PC-9 (cell line): Measurements from ENCODE around the gene SLC27A2.

Experiments
- EZH2 ChIP-seq: fragments of 200-600 bp; sonication (generic); IDR thresholded peaks from 2 replicates; pipeline ENCODE4 v1.8.0; 2017; ENCODE audit warnings: antibody characterized with exemption, low read depth
- TF ChIP-seq, protein P1 (sequence below): fragments of 200-600 bp; sonication (generic); conservative IDR thresholded peaks from 2 replicates; pipeline ENCODE4 v1.6.1; 2017; ENCODE audit warnings: mixed run types, antibody characterized with exemption, mild to moderate bottlenecking, moderate library complexity

DNA sequence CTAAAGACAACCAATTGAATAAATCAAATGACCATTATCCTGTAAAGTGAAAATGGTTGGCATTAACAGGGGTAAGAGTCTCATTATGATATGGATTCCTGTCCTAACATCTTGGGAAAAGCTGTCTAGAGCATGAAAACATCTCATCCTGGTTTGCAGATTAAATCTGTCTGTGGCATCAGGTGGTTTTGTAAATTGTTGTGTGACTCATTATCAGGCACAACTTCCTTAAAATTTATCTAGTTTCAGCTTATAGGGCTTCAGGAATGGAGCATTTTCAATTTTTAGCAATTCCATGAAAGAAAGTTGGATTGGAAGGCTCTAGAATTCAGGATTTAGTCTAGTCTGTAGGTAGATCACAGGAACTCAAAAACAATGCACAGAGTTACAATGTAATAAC is 31.1 kb upstream of the SLC27A2 start:
- TF ChIP-seq, protein P1, sequence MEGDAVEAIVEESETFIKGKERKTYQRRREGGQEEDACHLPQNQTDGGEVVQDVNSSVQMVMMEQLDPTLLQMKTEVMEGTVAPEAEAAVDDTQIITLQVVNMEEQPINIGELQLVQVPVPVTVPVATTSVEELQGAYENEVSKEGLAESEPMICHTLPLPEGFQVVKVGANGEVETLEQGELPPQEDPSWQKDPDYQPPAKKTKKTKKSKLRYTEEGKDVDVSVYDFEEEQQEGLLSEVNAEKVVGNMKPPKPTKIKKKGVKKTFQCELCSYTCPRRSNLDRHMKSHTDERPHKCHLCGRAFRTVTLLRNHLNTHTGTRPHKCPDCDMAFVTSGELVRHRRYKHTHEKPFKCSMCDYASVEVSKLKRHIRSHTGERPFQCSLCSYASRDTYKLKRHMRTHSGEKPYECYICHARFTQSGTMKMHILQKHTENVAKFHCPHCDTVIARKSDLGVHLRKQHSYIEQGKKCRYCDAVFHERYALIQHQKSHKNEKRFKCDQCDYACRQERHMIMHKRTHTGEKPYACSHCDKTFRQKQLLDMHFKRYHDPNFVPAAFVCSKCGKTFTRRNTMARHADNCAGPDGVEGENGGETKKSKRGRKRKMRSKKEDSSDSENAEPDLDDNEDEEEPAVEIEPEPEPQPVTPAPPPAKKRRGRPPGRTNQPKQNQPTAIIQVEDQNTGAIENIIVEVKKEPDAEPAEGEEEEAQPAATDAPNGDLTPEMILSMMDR: no peak
- TF ChIP-seq EZH2: no peak
